AG20443 (cell line): ENCODE measurements around the gene CYP24A1.

Source experiments
- DNase-seq: peaks from one replicate; pipeline ENCODE4 v3.0.0; 2012; ENCODE audit warnings: low spot score, mixed read lengths

Gene CYP24A1

DNA sequence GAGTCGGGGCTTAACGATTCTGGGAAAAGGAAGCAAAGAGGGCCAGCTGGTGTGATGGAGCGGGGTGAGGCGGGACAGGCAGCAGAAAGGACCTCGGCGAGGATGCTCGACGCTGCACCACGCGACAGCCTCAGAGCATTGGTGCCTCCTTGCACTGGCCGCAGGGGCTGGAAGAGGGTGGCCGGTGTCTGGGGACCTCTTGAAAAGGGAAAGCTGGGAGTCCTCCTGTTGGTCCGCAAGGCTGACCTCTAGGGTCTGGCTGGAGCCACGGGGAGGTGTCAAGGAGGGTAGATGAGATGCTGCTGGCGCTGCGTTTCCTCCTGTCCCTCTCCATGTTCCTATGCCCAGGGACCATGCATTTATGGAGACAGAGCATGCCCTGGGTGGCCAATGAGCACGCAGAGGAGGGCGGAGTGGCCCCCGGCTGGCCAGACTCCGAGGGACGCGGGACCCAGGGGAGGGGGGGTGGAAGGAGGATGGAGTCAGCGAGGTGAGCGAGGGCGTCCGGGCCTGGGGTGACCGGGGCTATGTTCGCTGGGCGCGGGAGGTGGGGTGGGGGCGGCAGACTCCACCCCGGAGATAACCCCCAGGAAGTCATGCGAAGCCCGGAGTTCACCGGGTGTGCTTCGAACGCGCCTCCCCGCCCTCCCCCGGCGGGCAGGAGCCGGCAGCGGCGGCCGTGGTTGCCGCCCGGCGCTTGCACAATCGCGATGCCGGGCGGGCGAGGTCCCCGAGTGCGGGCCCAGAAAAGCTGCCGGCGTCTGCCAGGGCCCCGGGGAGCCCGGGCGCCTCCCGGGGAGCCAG is at the start of gene CYP24A1:
CYP24A1 (minus strand) TSS at position 334 of the 804 bp plus-strand sequence. CDS start 407 bp downstream, outside the sequence.
- DNase-seq = peak; percentile 73

GRCh38 chr20:54223285-54223684 is 49.5 kb upstream of the CYP24A1 start:
- no peak for DNase-seq

DNA sequence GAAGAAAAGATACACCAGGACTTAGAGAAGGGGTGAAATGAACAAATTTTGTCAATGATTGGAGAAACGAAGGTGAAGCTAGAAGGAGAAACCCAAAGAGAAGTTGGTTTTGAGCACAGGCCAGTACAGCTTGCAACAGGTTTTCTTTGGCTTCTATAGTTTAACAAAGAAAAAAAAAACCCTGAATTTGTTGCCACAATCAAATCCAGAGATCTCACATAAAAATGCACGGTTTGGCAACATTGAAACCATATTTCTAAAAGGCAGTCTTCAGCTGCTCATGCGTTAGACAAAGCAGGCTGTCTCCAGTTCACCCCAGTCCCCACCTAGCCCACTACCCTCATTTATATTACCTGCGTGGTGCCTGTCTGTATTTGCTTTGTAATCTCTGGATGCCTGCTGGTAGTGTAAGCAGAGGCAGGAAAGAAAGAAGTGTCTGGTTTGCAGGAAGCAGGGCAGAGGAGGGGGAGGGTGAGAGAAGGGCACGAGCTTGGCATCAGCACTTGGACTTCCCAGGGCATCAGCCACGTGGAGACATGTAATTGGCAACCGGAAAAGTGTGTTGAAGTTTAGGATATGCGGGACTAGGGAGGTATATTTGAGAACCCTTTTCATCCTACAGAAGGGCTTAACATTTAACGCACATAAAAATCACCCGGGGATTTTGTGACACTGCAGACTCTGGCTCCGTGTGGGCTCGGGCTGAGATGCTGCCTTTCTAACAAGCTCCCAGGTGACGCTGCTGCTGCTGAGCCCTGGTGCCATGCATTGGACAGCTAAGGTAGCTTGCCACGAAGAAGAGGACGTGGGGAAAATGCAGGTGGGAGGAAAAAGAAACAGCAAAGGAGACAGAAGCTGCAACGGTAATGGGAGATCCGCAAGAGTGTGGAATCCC is 48.5 kb upstream of the CYP24A1 start:
- no peak for DNase-seq

GRCh38 chr20:54221353-54221752 is 47.6 kb upstream of the CYP24A1 start:
- no peak for DNase-seq

- no peak for DNase-seq
Observed at GRCh38 chr20:54220722-54221121, 46.9 kb upstream of the CYP24A1 start.

- peak; percentile 41 for DNase-seq
Observed at GRCh38 chr20:54219751-54220426, 46.1 kb upstream of the CYP24A1 start.

GRCh38 chr20:54218470-54218869 is 44.7 kb upstream of the CYP24A1 start:
- no peak for DNase-seq

DNA sequence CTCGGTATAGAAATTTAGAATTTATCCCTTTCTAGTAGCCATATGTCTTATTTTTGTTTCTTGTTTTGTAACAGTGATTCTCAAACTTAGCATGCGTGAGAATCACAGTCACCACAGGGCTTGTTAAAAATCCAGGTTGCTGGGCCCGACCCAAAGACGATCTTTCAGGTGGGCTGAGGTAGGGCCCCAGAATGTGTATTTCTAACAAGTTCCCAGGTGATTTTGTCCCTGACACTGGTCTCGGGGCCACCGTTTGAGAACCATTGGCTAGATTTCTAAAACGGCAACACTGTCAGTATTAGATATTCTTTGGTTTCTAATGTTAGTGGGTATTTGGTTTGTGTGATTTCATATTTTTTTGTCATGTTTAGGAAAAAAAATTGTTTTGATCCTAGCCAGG is 44.0 kb upstream of the CYP24A1 start:
- DNase-seq = no peak

DNA sequence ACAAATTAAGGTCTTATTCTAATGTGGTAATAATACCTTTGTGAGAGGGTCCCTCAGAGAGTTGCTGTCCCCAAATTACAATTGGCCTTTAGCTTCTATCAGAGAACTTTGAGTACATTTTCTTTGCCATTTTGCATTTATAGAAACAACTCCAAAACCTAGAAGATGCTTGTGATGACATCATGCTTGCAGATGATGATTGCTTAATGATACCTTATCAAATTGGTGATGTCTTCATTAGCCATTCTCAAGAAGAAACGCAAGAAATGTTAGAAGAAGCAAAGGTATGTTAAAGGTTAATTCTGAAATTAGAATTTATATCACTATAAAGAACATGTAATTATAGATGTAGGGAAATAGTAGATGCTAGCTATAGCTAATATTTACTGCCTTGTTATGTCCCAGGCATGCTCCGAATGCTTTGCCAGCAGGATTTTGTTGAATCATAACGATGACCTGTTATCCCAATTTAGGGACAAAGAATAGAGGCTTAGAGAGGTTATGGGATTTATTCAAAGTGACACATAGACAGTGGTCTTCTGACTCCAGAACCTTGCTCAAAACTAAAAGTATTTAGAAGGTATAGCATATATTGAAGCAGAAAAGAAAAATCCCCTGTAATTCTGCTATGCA is 41.5 kb upstream of the CYP24A1 start:
- DNase-seq = no peak

GRCh38 chr20:54214566-54214965 is 40.8 kb upstream of the CYP24A1 start:
- no peak for DNase-seq

- no peak for DNase-seq
Observed at GRCh38 chr20:54212871-54213270, 39.1 kb upstream of the CYP24A1 start.

GRCh38 chr20:54212226-54212625 is 38.4 kb upstream of the CYP24A1 start:
- DNase-seq = peak; percentile 76

- DNase-seq = no peak
Observed at GRCh38 chr20:54209216-54209813, 35.5 kb upstream of the CYP24A1 start.

DNA sequence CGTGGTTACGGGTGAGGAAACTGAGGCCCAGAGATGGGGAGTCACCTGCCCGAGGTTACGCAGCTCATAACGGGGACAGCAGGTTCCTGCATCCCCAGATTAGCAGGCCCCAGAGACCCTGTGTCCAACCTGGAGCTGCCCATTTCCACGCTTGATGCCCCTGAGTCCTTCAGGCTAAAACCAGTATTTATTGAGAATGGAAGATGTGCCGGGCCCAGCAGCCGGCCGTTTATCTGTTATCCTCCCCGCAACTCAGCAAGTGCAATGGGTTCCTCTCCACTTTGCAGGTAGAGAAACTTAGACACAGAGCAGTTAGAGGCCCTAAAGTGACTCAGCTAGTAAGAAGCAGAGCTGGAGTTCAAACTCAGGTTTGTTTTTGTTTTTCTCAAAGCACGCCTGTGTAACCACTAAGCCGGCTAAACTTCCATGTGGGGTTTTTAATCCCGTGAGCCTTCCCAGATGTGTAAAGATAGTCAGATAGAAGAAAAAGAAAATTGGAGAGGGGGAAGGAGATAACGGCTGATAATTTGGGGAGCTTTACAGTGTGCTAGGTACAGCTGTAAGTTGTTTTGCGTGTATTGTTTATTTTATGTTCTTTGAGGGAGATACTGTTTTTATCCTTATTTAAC is 34.9 kb upstream of the CYP24A1 start:
- DNase-seq = peak; percentile 39

DNA sequence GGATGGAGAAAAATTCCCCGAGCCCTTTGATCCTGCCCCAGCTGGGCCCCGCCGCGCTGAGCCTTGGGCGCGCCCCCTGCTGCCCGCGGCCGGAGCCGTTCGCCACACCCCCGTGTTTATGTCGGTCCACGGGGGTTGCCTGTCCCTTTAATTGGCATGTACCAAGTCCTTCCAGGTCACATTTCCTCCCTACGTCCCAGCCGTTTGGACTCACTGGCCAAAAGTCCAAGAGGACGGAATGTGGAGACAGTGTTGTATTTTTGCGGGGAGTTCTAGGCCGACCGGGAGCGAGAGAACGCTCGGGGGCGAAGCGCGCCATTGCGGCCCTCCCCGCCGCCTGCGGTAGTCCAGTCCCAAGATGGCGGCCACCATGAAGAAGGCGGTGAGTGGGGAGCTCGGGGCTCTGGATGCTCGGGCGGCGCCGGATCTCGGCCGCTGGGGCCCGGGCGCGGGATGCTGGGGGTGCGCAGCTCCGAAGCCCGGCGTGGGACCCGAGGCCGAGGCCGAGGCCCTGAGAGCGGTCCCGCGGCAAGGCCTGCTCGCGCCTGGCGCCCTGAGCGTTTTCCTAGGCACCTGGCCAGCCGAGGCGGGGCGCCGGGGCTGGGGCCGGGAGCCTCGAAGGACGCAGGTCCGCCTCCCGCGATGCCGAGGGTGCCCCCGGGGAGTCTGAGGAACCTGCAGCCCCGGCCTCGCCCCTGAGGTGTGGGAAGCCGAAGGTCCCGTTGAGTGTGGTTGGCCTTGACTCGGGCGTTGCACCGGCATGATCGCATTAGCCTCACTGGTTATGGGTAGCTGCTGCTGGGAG is 34.2 kb upstream of the CYP24A1 start, which contains the start of gene PFDN4:
PFDN4 (plus strand) TSS at position 345 of the 805 bp plus-strand sequence; CDS start at position 359, 14 bp downstream.
- DNase-seq = peak; percentile 97

GRCh38 chr20:54207053-54207742 is 33.4 kb upstream of the CYP24A1 start:
- DNase-seq = no peak

GRCh38 chr20:54205450-54205849 is 31.7 kb upstream of the CYP24A1 start:
- no peak for DNase-seq

GRCh38 chr20:54204481-54204880 is 30.7 kb upstream of the CYP24A1 start:
- DNase-seq = no peak

DNA sequence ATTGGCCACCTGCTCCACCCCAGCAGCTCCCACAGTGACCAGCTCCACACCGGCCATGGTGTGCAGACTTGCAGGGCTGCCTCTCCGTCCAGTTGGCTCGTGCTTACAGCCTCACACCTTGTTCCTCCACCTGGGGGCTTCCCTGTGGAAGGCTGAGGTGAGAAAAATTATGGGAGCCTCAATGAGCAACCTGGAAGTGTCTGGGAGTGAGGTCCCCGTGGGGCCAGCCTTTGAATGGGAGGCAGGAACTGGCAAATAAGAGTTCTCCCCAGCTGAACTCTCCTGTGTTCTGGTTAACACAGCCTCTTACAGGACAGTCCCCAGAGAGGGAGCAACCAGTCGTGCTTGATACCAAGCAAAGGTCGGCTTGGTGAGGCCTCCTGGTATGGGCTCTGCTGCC is 30.3 kb upstream of the CYP24A1 start:
- DNase-seq = no peak
